ENCODE data around the gene ADIPOQ. TPM values are rescaled to one million over a fixed set of nuclear protein-coding genes. Genes with fewer than 3 reads are reported as not detected.
"Not testable (repeated sequence)": the region's sequence is repeated elsewhere in the genome, so short reads cannot be mapped to it uniquely, and the experiment has no call there.

ADIPOQ gene
- total RNA-seq, 1 experiment from 2014 or later, result not detected

DNA sequence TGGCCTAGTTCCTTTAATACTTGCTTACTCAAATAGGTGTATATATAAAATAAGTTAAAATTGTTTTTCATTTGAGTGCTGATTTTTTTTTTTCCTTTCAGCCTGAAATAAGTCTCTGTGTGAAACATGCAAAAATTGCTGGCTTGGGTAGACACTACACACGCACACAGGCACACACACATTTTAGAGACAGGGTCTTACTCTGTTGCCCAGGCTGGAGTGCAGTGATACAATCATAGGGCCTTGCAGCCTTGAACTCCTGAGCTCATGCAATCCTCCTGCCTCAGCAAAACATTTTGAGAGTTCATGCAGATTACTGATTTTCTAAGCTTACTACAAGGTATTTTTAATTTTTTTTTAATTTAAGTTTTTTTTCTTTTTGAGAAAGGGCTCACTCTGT lies 23.6 kb upstream of the ADIPOQ start:
- DNase-seq (no peak), ATAC-seq (no peak)
- H3K9ac ChIP-seq (ENCODE audit: low read length), result no peak overlapping the region
- no peaks in the 10 kb centered on the region for H3K9me3 ChIP-seq (ENCODE audit: low read length)
- no TSS peak for BruUV-seq (replicated peaks)
- H3K4me2 ChIP-seq (ENCODE audit: low read length), result no peak overlapping the region
- no peak overlapping the region for H3K27ac ChIP-seq (ENCODE audit: low read length)
- TF ChIP-seq, protein P1, sequence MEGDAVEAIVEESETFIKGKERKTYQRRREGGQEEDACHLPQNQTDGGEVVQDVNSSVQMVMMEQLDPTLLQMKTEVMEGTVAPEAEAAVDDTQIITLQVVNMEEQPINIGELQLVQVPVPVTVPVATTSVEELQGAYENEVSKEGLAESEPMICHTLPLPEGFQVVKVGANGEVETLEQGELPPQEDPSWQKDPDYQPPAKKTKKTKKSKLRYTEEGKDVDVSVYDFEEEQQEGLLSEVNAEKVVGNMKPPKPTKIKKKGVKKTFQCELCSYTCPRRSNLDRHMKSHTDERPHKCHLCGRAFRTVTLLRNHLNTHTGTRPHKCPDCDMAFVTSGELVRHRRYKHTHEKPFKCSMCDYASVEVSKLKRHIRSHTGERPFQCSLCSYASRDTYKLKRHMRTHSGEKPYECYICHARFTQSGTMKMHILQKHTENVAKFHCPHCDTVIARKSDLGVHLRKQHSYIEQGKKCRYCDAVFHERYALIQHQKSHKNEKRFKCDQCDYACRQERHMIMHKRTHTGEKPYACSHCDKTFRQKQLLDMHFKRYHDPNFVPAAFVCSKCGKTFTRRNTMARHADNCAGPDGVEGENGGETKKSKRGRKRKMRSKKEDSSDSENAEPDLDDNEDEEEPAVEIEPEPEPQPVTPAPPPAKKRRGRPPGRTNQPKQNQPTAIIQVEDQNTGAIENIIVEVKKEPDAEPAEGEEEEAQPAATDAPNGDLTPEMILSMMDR (conservative IDR thresholded peaks at IDR 0.05; ENCODE audit: low read depth, low read length), result no peak
- no peak for TF ChIP-seq EZH2 (IDR thresholded peaks at IDR 0.05; ENCODE audit: low read length, unreplicated experiment)
- no peak for TF ChIP-seq EZH2phosphoT487 (IDR thresholded peaks at IDR 0.05; ENCODE audit: borderline replicate concordance, low read length)
- peaks cover 9% of the 10 kb centered on the region for H3K4me1 ChIP-seq (ENCODE audit: insufficient read depth, low read length)
- ChIA-PET POLR2A (ENCODE audit: unreplicated experiment) (no interaction called here), CTCF (interaction anchor here (1.1 kb wide), 1 partner anchor 202 kb away, joined by 7 read pairs; no protein-coding TSS in a partner anchor)
- no peak overlapping the region for H2AFZ ChIP-seq (ENCODE audit: low read length)
- intact Hi-C loops (cut with micrococcal nuclease), result no loop called here
- no peaks in the 10 kb centered on the region for H3K27me3 ChIP-seq (ENCODE audit: low read length)
- H3K4me3 ChIP-seq (ENCODE audit: low read length), result no peak overlapping the region
- no peaks in the 10 kb centered on the region for H3K9me2 ChIP-seq (replicated peaks; ENCODE audit: low read length)
- no peaks in the 10 kb centered on the region for H4K20me1 ChIP-seq (ENCODE audit: low read length)
- H3F3A ChIP-seq (ENCODE audit: low read length, unreplicated experiment), result no peaks in the 10 kb centered on the region
- no peaks in the 10 kb centered on the region for H3K36me3 ChIP-seq (ENCODE audit: low read depth, low read length)
- H3K79me2 ChIP-seq (ENCODE audit: low read length), result no peaks in the 10 kb centered on the region

DNA sequence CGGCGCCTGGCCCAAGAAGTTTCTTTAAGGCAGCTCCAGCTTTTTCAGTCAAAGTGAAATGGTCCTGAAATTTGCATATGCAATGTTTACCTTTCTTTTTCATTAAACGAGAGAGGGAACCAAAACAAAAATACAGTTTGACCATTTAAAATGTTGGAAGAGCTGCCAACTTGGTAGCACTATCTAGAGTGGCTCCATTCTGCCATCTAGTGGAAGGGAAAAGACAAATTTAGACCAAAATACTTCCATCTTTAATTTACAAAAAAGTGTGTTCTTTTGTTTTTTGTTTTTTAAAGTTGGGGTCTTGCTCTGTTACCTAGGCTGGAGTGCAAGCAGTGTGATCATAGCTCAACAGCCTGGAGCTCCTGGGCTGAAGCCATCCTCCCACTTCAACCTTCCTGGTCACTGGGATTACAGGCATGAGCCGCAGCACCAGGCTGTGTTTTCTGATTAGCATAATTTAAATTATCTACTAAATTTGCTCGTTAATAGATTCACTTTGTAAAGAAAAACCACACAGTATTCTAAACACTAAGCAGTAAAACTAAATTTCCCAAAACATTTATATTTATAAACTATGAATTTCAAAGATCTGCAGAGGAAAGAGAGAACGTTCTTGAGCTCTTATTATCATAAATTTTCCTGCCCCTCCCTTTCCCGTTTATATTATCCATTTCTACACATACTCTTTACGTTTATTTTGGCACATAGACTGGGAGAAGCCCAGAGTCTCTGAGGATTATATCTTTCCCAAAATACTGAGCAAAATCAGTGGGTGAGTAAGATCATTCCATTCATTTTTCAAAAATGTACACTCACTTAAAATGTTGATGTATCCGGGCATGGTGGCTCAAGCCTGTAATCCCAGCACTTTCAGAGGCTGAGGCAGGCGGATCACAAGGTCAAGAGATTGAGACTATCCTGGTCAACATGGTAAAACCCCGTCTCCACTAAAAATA lies 20.8 kb upstream of the ADIPOQ start:
- Histone ChIP-seq H3K9me3 (ENCODE audit: low read length) (no peaks in the 10 kb centered on the region), H3K79me2 (ENCODE audit: low read length) (peaks cover 4% of the 10 kb centered on the region; the same call in 1 of the 2 replicates), H3K9me2 (replicated peaks; ENCODE audit: low read length) (no peaks in the 10 kb centered on the region), H3K4me1 (ENCODE audit: insufficient read depth, low read length) (peaks cover 9% of the 10 kb centered on the region; the same call in 1 of the 2 replicates), H3K9ac (ENCODE audit: low read length) (no peak overlapping the region), H3K4me2 (ENCODE audit: low read length) (peak overlapping the region; percentile 47; the same call in 1 of the 2 replicates), H3K36me3 (ENCODE audit: low read depth, low read length) (no peaks in the 10 kb centered on the region), H2AFZ (ENCODE audit: low read length) (peak overlapping the region; percentile 65), H3K27ac (ENCODE audit: low read length) (no peak overlapping the region), H3F3A (ENCODE audit: low read length, unreplicated experiment) (no peaks in the 10 kb centered on the region), H3K27me3 (ENCODE audit: low read length) (no peaks in the 10 kb centered on the region), H4K20me1 (ENCODE audit: low read length) (no peaks in the 10 kb centered on the region), H3K4me3 (ENCODE audit: low read length) (no peak overlapping the region)
- DNase-seq (peak; percentile 80), ATAC-seq (peak; percentile 50)
- ChIA-PET POLR2A (ENCODE audit: unreplicated experiment) (interaction anchor here (0.7 kb wide), 2 partner anchors 159 to 898 kb away, joined by 4 to 5 read pairs; no protein-coding TSS in a partner anchor), CTCF (interaction anchor here (0.6 to 1.5 kb wide), 5 partner anchors 22 to 290 kb away, joined by 3 to 11 read pairs (median 3); partner anchors contain the start of gene AHSG)
- BruUV-seq (replicated peaks), result no TSS peak
- TF ChIP-seq EZH2 (IDR thresholded peaks at IDR 0.05; ENCODE audit: low read length, unreplicated experiment), result no peak
- TF ChIP-seq, protein P1 (conservative IDR thresholded peaks at IDR 0.05; ENCODE audit: low read depth, low read length), result peak; percentile 84
- intact Hi-C loops (cut with micrococcal nuclease), result loop anchor here (1.0 kb wide), 3 partner anchors 207 to 838 kb away; partner anchors contain the start of gene TBCCD1

DNA sequence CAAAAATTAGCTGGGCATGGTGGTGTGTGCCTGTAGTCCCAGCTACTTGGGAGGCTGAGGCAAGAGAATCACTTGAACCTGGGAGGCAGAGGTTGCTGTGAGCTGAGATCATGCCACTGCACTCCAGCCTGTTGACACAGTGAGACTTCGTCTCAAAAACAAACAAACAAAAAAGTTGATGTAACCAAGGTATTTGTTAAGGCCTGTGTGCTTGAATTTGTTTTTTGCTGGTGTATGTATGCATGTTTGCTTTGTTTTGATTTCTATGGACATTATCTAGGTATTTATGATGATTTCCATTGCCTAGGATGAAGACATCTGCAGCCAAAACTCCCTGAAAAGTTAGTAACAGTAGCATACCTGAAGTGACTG lies 20.1 kb upstream of the ADIPOQ start:
- H3K9me2 ChIP-seq (replicated peaks; ENCODE audit: low read length); BruUV-seq (replicated peaks); H3K27me3 ChIP-seq (ENCODE audit: low read length); H3K4me3 ChIP-seq (ENCODE audit: low read length); H4K20me1 ChIP-seq (ENCODE audit: low read length); H3K79me2 ChIP-seq (ENCODE audit: low read length); H3K27ac ChIP-seq (ENCODE audit: low read length); ATAC-seq; H3K4me1 ChIP-seq (ENCODE audit: insufficient read depth, low read length); H3K4me2 ChIP-seq (ENCODE audit: low read length); intact Hi-C loops (cut with micrococcal nuclease); H2AFZ ChIP-seq (ENCODE audit: low read length); DNase-seq; H3K9me3 ChIP-seq (ENCODE audit: low read length); H3F3A ChIP-seq (ENCODE audit: low read length, unreplicated experiment); H3K36me3 ChIP-seq (ENCODE audit: low read depth, low read length); H3K9ac ChIP-seq (ENCODE audit: low read length): not testable (repeated sequence)
- CTCF ChIA-PET, result interaction anchor here (1.0 to 1.5 kb wide), 2 partner anchors 205 to 208 kb away, joined by 10 to 11 read pairs; no protein-coding TSS in a partner anchor
- POLR2A ChIA-PET (ENCODE audit: unreplicated experiment), result interaction anchor here (0.7 kb wide), 2 partner anchors 158 to 897 kb away, joined by 4 to 5 read pairs; no protein-coding TSS in a partner anchor
